ENCODE data around the gene OTOP2. TPM values are rescaled to one million over a fixed set of nuclear protein-coding genes. Genes with fewer than 3 reads are reported as not detected.

Gene OTOP2
- total and polyA plus RNA-seq, 9 of the 15 experiments (the other 6 are each of a cell fraction or from before 2014, with no cell fraction given), result 0.04 to 0.36 (median 0.14) TPM; not detected in 1

DNA sequence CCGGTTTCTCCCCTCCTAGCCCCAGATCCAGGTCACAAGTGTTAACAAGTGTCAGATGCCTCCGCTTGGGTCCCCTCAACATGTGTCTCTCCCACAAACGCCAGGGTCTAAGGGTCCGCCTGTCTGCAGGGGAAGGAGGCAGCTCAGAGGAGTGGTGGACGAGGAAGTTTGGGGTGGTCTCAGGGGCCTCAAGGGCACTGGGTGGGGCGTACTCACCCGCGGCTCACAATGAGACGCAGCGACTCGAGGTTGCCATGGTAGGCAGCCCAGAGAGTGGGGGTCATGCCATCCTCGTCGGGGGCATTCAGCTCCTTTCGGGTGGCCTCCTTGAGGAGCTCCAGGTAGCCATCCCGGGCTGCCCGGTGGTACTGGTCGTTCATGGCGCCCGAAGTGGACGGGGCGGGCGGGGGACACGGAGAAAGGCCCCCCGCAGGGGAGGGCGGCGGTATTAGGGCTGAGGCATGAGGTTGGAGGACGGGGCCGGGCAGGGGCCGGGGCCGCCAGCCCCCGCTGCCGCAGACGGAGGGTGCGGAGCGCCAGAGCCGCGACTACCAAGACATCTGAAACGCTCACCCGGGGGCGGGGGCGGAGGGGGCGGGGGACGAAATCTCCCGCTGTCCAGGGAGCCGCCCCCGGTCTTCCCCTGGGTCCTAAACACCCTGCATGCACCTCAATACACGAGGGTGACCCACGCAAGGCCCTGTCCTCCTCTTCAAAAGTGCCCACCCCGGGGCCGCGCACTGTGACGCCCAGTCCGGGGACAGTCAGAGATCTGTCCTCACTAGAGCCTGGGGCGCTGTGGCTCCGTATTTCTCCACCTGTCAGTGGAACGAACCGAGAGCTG lies 1.2 kb upstream of the OTOP2 start, which contains the start of gene USH1G (continued):
- TF ChIP-seq RB1 (IDR thresholded peaks at IDR 0.05; ENCODE audit: low read depth) (peak; percentile 10; the same call in 1 of the 2 replicates), RUNX1 (IDR thresholded peaks at IDR 0.05; ENCODE audit: low read depth) (no peak), POLR2G (IDR thresholded peaks at IDR 0.05; ENCODE audit: low read depth, low read length) (peak; percentile 52), EP400 (IDR thresholded peaks at IDR 0.05) (peak; percentile 51; the same call in 1 of the 2 replicates), EGR1 (conservative IDR thresholded peaks at IDR 0.05) (peak; percentile 70), TOE1 (IDR thresholded peaks at IDR 0.05; ENCODE audit: borderline replicate concordance) (peak; percentile 84), TOE1 (CRISPR knock-in tag; IDR thresholded peaks at IDR 0.05; ENCODE audit: borderline replicate concordance, low read depth) (no peak), PCBP1 (IDR thresholded peaks at IDR 0.05; ENCODE audit: low read depth, low read length, poor library complexity, severe bottlenecking) (peak; percentile 22), ZNF12 (CRISPR knock-in tag; IDR thresholded peaks at IDR 0.05) (0 out of 2 replicates have a peak, but pooled peaks have one; percentile 2), NFIX (CRISPR knock-in tag; IDR thresholded peaks at IDR 0.05; ENCODE audit: low read depth) (no peak), ZNF764 (CRISPR knock-in tag; IDR thresholded peaks at IDR 0.05; ENCODE audit: low read depth) (no peak), ZNF282 (CRISPR knock-in tag; IDR thresholded peaks at IDR 0.05) (0 out of 2 replicates have a peak, but pooled peaks have one; percentile 1), ZNF766 (CRISPR knock-in tag; conservative IDR thresholded peaks at IDR 0.05) (no peak), HEY1 (CRISPR knock-in tag; IDR thresholded peaks at IDR 0.05; ENCODE audit: borderline replicate concordance) (no peak), COPS2 (conservative IDR thresholded peaks at IDR 0.05) (no peak), CBX8 (IDR thresholded peaks at IDR 0.05; ENCODE audit: borderline replicate concordance, extremely low read depth, low read depth, low read length, poor library complexity, severe bottlenecking) (no peak), TCF7L2 (IDR thresholded peaks at IDR 0.05; ENCODE audit: low read depth, low read length) (no peak), RBM39 (optimal IDR thresholded peaks at IDR 0.05; ENCODE audit: low read depth, low read length) (no peak)
- TF ChIP-seq, protein P1, sequence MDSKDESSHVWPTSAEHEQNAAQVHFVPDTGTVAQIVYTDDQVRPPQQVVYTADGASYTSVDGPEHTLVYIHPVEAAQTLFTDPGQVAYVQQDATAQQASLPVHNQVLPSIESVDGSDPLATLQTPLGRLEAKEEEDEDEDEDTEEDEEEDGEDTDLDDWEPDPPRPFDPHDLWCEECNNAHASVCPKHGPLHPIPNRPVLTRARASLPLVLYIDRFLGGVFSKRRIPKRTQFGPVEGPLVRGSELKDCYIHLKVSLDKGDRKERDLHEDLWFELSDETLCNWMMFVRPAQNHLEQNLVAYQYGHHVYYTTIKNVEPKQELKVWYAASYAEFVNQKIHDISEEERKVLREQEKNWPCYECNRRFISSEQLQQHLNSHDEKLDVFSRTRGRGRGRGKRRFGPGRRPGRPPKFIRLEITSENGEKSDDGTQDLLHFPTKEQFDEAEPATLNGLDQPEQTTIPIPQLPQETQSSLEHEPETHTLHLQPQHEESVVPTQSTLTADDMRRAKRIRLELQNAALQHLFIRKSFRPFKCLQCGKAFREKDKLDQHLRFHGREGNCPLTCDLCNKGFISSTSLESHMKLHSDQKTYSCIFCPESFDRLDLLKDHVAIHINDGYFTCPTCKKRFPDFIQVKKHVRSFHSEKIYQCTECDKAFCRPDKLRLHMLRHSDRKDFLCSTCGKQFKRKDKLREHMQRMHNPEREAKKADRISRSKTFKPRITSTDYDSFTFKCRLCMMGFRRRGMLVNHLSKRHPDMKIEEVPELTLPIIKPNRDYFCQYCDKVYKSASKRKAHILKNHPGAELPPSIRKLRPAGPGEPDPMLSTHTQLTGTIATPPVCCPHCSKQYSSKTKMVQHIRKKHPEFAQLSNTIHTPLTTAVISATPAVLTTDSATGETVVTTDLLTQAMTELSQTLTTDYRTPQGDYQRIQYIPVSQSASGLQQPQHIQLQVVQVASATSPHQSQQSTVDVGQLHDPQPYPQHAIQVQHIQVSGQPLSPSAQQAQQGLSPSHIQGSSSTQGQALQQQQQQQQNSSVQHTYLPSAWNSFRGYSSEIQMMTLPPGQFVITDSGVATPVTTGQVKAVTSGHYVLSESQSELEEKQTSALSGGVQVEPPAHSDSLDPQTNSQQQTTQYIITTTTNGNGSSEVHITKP (IDR thresholded peaks at IDR 0.05; ENCODE audit: partially characterized antibody), result peak; percentile 84
- TF ChIP-seq, protein P2, sequence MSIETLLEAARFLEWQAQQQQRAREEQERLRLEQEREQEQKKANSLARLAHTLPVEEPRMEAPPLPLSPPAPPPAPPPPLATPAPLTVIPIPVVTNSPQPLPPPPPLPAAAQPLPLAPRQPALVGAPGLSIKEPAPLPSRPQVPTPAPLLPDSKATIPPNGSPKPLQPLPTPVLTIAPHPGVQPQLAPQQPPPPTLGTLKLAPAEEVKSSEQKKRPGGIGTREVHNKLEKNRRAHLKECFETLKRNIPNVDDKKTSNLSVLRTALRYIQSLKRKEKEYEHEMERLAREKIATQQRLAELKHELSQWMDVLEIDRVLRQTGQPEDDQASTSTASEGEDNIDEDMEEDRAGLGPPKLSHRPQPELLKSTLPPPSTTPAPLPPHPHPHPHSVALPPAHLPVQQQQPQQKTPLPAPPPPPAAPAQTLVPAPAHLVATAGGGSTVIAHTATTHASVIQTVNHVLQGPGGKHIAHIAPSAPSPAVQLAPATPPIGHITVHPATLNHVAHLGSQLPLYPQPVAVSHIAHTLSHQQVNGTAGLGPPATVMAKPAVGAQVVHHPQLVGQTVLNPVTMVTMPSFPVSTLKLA (conservative IDR thresholded peaks at IDR 0.05), result peak in 1 of 2 experiments; percentile 78; a peak in 2 of 4 replicates
- TF ChIP-seq, protein P3, sequence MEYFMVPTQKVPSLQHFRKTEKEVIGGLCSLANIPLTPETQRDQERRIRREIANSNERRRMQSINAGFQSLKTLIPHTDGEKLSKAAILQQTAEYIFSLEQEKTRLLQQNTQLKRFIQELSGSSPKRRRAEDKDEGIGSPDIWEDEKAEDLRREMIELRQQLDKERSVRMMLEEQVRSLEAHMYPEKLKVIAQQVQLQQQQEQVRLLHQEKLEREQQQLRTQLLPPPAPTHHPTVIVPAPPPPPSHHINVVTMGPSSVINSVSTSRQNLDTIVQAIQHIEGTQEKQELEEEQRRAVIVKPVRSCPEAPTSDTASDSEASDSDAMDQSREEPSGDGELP (CRISPR knock-in tag; IDR thresholded peaks at IDR 0.05; ENCODE audit: borderline replicate concordance), result no peak
